Activated CD4-positive, alpha-beta T cell treated with anti-CD3 and anti-CD28 coated beads, Interleukin-2, amount 10 ng/mL, durations not matched to agents 7 days and 5 days (primary cell): ENCODE results near the gene SLC17A8. TPM values are rescaled to one million over a fixed set of nuclear protein-coding genes. Genes with fewer than 3 reads are reported as not detected.

Experiments used
- CTCF ChIA-PET: fragments of 350-600 bp; sonication (Branson Sonifier 250); formaldehyde crosslinking; loops from one replicate; lab custom pipeline; 2021; ENCODE audit warnings: antibody characterized with exemption; lab: Charles Lee
- POLR2A ChIA-PET: fragments of 350-600 bp; sonication (Branson Sonifier 250); formaldehyde crosslinking; loops from one replicate; lab custom pipeline; 2021; ENCODE audit warnings: antibody characterized with exemption; lab: Charles Lee
- DNase-seq: peaks from one replicate; pipeline ENCODE4 v3.0.0-alpha.2; 2020
- H3K27ac Mint-ChIP-seq: one replicate; pipeline ENCODE4 v1.8.0; 2021; ENCODE audit warnings: mild to moderate bottlenecking, moderate library complexity, mixed read lengths
- H3K27me3 Mint-ChIP-seq: one replicate; pipeline ENCODE4 v1.8.0; 2021; ENCODE audit warnings: mixed read lengths
- H3K36me3 Mint-ChIP-seq: one replicate; pipeline ENCODE4 v1.8.0; 2021; ENCODE audit warnings: low read depth, mixed read lengths
- H3K4me1 Mint-ChIP-seq: one replicate; pipeline ENCODE4 v1.8.0; 2021; ENCODE audit warnings: mixed read lengths
- H3K4me3 Mint-ChIP-seq: one replicate; pipeline ENCODE4 v1.8.0; 2021; ENCODE audit warnings: mild to moderate bottlenecking, moderate library complexity, mixed read lengths
- H3K9me3 Mint-ChIP-seq: one replicate; pipeline ENCODE4 v1.8.0; 2021; ENCODE audit warnings: mixed read lengths
- total RNA-seq, 2 experiments: library from RNA; stranded (reverse); gene quantifications; one replicate each; pipeline ENCODE4 v1.2.3, GENCODE V29; 2021

The SLC17A8 gene
- total RNA-seq, 2 experiments from 2014 or later, result not detected

- Mint-ChIP-seq H3K9me3 (no peaks in the 10 kb centered on the region), H3K27me3 (peaks cover 2% of the 10 kb centered on the region), H3K4me3 (no peak overlapping the region), H3K27ac (no peak overlapping the region), H3K36me3 (peaks cover 5% of the 10 kb centered on the region), H3K4me1 (no peaks in the 10 kb centered on the region)
- ChIA-PET POLR2A (no interaction called here), CTCF (interaction anchor here (0.7 kb wide), 1 partner anchor 15 kb away, joined by 3 read pairs; no protein-coding TSS in a partner anchor)
- DNase-seq, result no peak
These were observed 11.7 kb upstream of the SLC17A8 start for GRCh38 chr12:100345020-100345767.

- Mint-ChIP-seq H3K4me1 (no peaks in the 10 kb centered on the region), H3K27me3 (peaks cover 9% of the 10 kb centered on the region)
These were observed 10.2 kb upstream of the SLC17A8 start for GRCh38 chr12:100346660-100347059.

GRCh38 chr12:100348657-100349454, 8.0 kb upstream of the SLC17A8 start:
- no peak overlapping the region for H3K27ac Mint-ChIP-seq
- H3K4me3 Mint-ChIP-seq, result no peak overlapping the region
- peaks cover 16% of the 10 kb centered on the region for H3K27me3 Mint-ChIP-seq
- H3K36me3 Mint-ChIP-seq, result no peaks in the 10 kb centered on the region
- H3K4me1 Mint-ChIP-seq, result no peaks in the 10 kb centered on the region
- ChIA-PET POLR2A (no interaction called here), CTCF (no interaction called here)
- DNase-seq, result no peak
- H3K9me3 Mint-ChIP-seq, result no peaks in the 10 kb centered on the region

More at GRCh38 chr12:100346660-100347059, 10.2 kb upstream of the SLC17A8 start:
- peaks cover 4% of the 10 kb centered on the region for H3K36me3 Mint-ChIP-seq
- H3K9me3 Mint-ChIP-seq, result no peaks in the 10 kb centered on the region
- no peak overlapping the region for H3K27ac Mint-ChIP-seq
- no peak for DNase-seq
- ChIA-PET POLR2A (no interaction called here), CTCF (interaction anchor here (0.9 kb wide), 1 partner anchor 34 kb away, joined by 6 read pairs; no protein-coding TSS in a partner anchor)
- no peak overlapping the region for H3K4me3 Mint-ChIP-seq

- Mint-ChIP-seq H3K36me3 (no peaks in the 10 kb centered on the region), H3K27ac (no peak overlapping the region), H3K4me1 (no peaks in the 10 kb centered on the region), H3K9me3 (no peaks in the 10 kb centered on the region), H3K4me3 (no peak overlapping the region), H3K27me3 (peaks cover 25% of the 10 kb centered on the region)
- no peak for DNase-seq
- ChIA-PET CTCF (no interaction called here), POLR2A (no interaction called here)
These were observed 2.4 kb downstream of the SLC17A8 start for GRCh38 chr12:100359248-100359647.

- no peaks in the 10 kb centered on the region for H3K36me3 Mint-ChIP-seq
- DNase-seq, result no peak
- H3K4me3 Mint-ChIP-seq, result no peak overlapping the region
- H3K27me3 Mint-ChIP-seq, result peaks cover 25% of the 10 kb centered on the region
- ChIA-PET POLR2A (no interaction called here), CTCF (interaction anchor here (0.6 to 0.7 kb wide), 2 partner anchors 15 to 23 kb away, joined by 3 to 4 read pairs; no protein-coding TSS in a partner anchor)
- H3K9me3 Mint-ChIP-seq, result no peaks in the 10 kb centered on the region
- H3K27ac Mint-ChIP-seq, result no peak overlapping the region
- H3K4me1 Mint-ChIP-seq, result no peaks in the 10 kb centered on the region
These were observed 2.9 kb downstream of the SLC17A8 start for GRCh38 chr12:100359822-100360221.

- Mint-ChIP-seq H3K36me3 (no peaks in the 10 kb centered on the region), H3K4me3 (no peak overlapping the region), H3K4me1 (no peaks in the 10 kb centered on the region), H3K27me3 (peaks cover 20% of the 10 kb centered on the region), H3K27ac (no peak overlapping the region), H3K9me3 (no peaks in the 10 kb centered on the region)
- POLR2A ChIA-PET, result no interaction called here
- CTCF ChIA-PET, result interaction anchor here (0.6 to 0.7 kb wide), 2 partner anchors 16 to 23 kb away, joined by 3 to 4 read pairs; no protein-coding TSS in a partner anchor
- DNase-seq, result no peak
These were observed 3.6 kb downstream of the SLC17A8 start for GRCh38 chr12:100360450-100360849.

GRCh38 chr12:100364324-100364723, 7.5 kb downstream of the SLC17A8 start:
- ChIA-PET CTCF (no interaction called here), POLR2A (no interaction called here)
- Mint-ChIP-seq H3K27ac (no peak overlapping the region), H3K4me3 (no peak overlapping the region), H3K9me3 (no peaks in the 10 kb centered on the region), H3K27me3 (peaks cover 8% of the 10 kb centered on the region), H3K36me3 (no peaks in the 10 kb centered on the region), H3K4me1 (no peaks in the 10 kb centered on the region)
- DNase-seq, result no peak

- ChIA-PET CTCF (no interaction called here), POLR2A (interaction anchor here (0.6 kb wide), 1 partner anchor 1611 kb away, joined by 3 read pairs; no protein-coding TSS in a partner anchor)
- Mint-ChIP-seq H3K4me3 (no peak overlapping the region), H3K27ac (no peak overlapping the region), H3K9me3 (no peaks in the 10 kb centered on the region), H3K36me3 (no peaks in the 10 kb centered on the region), H3K4me1 (no peaks in the 10 kb centered on the region), H3K27me3 (peaks cover 8% of the 10 kb centered on the region)
- DNase-seq, result no peak
These were observed 8.5 kb downstream of the SLC17A8 start for GRCh38 chr12:100365411-100365810.

- H3K27ac Mint-ChIP-seq, result no peak overlapping the region
- peaks cover 11% of the 10 kb centered on the region for H3K27me3 Mint-ChIP-seq
- no peak for DNase-seq
- ChIA-PET POLR2A (no interaction called here), CTCF (no interaction called here)
- no peak overlapping the region for H3K4me3 Mint-ChIP-seq
- H3K36me3 Mint-ChIP-seq, result no peaks in the 10 kb centered on the region
- H3K4me1 Mint-ChIP-seq, result no peaks in the 10 kb centered on the region
- H3K9me3 Mint-ChIP-seq, result no peaks in the 10 kb centered on the region
These were observed 11.2 kb downstream of the SLC17A8 start for GRCh38 chr12:100368066-100368465.

GRCh38 chr12:100371146-100371545, 14.3 kb downstream of the SLC17A8 start:
- H3K4me3 Mint-ChIP-seq, result no peak overlapping the region
- CTCF ChIA-PET, result no interaction called here
- H3K4me1 Mint-ChIP-seq, result no peaks in the 10 kb centered on the region
- H3K36me3 Mint-ChIP-seq, result no peaks in the 10 kb centered on the region
- H3K9me3 Mint-ChIP-seq, result no peaks in the 10 kb centered on the region
- H3K27me3 Mint-ChIP-seq, result peaks cover 8% of the 10 kb centered on the region
- no peak for DNase-seq
- POLR2A ChIA-PET, result no interaction called here
- no peak overlapping the region for H3K27ac Mint-ChIP-seq

GRCh38 chr12:100372853-100373640, 16.2 kb downstream of the SLC17A8 start:
- Mint-ChIP-seq H3K27ac (no peak overlapping the region), H3K27me3 (peaks cover 8% of the 10 kb centered on the region), H3K36me3 (no peaks in the 10 kb centered on the region), H3K9me3 (no peaks in the 10 kb centered on the region), H3K4me1 (no peaks in the 10 kb centered on the region), H3K4me3 (no peak overlapping the region)
- DNase-seq, result no peak
- POLR2A ChIA-PET, result no interaction called here
- CTCF ChIA-PET, result no interaction called here

GRCh38 chr12:100375038-100375735, 18.3 kb downstream of the SLC17A8 start:
- Mint-ChIP-seq H3K4me1 (no peaks in the 10 kb centered on the region), H3K27ac (no peak overlapping the region), H3K27me3 (peaks cover 3% of the 10 kb centered on the region), H3K36me3 (no peaks in the 10 kb centered on the region), H3K9me3 (no peaks in the 10 kb centered on the region), H3K4me3 (no peak overlapping the region)
- ChIA-PET POLR2A (no interaction called here), CTCF (interaction anchor here (0.6 kb wide), 1 partner anchor 78 kb away, joined by 4 read pairs; no protein-coding TSS in a partner anchor)
- no peak for DNase-seq
